OCI-M2 (cell line): ENCODE measurements around the gene TEX19.
"Not testable (repeated sequence)": the region's sequence is repeated elsewhere in the genome, so short reads cannot be mapped to it uniquely, and the experiment has no call there.

ENCODE experiments used
- DNase-seq: peaks from one replicate; lab custom pipeline; 2025; ENCODE audit not compliant: unreplicated experiment; lab: John Stamatoyannopoulos, UW

Gene TEX19

GRCh38 chr17:82334622-82335394 is 24.2 kb upstream of the TEX19 start:
- no peak for DNase-seq

- DNase-seq = no peak
Measured at GRCh38 chr17:82338858-82339633, 20.0 kb upstream of the TEX19 start.

GRCh38 chr17:82339634-82340580 is 19.1 kb upstream of the TEX19 start:
- DNase-seq = no peak

GRCh38 chr17:82342361-82343079 is 16.5 kb upstream of the TEX19 start:
- no peak for DNase-seq

- DNase-seq = no peak
Measured at GRCh38 chr17:82343560-82343959, 15.5 kb upstream of the TEX19 start.

GRCh38 chr17:82344175-82344907 is 14.7 kb upstream of the TEX19 start:
- DNase-seq = no peak

GRCh38 chr17:82345151-82345976 is 13.7 kb upstream of the TEX19 start:
- DNase-seq = peak; percentile 45

GRCh38 chr17:82346342-82347300 is 12.4 kb upstream of the TEX19 start:
- no peak for DNase-seq

- not testable (repeated sequence) for DNase-seq
Measured at GRCh38 chr17:82347994-82348393, 11.1 kb upstream of the TEX19 start.

- DNase-seq = no peak
Measured at GRCh38 chr17:82348434-82348833, 10.6 kb upstream of the TEX19 start.

GRCh38 chr17:82348866-82349265 is 10.2 kb upstream of the TEX19 start:
- DNase-seq = no peak

- no peak for DNase-seq
Measured at GRCh38 chr17:82349287-82349701, 9.8 kb upstream of the TEX19 start.

GRCh38 chr17:82350182-82351030 is 8.6 kb upstream of the TEX19 start:
- DNase-seq = no peak

- no peak for DNase-seq
Measured at GRCh38 chr17:82351254-82351712, 7.8 kb upstream of the TEX19 start.

GRCh38 chr17:82351713-82352488 is 7.1 kb upstream of the TEX19 start:
- DNase-seq = peak; percentile 12

GRCh38 chr17:82353484-82353883 is 5.6 kb upstream of the TEX19 start:
- DNase-seq = no peak
